GM12891 (cell line): ENCODE measurements around the gene JPH2.

Experiments
- SPI1 ChIP-seq: IDR thresholded peaks from 2 replicates; pipeline ENCODE4 v1.6.1; 2011; ENCODE audit warnings: low read depth, low read length, control low read depth
- TAF1 ChIP-seq: IDR thresholded peaks from 2 replicates; pipeline ENCODE4 v1.6.1; 2011; ENCODE audit warnings: low read depth, low read length, control low read depth

DNA sequence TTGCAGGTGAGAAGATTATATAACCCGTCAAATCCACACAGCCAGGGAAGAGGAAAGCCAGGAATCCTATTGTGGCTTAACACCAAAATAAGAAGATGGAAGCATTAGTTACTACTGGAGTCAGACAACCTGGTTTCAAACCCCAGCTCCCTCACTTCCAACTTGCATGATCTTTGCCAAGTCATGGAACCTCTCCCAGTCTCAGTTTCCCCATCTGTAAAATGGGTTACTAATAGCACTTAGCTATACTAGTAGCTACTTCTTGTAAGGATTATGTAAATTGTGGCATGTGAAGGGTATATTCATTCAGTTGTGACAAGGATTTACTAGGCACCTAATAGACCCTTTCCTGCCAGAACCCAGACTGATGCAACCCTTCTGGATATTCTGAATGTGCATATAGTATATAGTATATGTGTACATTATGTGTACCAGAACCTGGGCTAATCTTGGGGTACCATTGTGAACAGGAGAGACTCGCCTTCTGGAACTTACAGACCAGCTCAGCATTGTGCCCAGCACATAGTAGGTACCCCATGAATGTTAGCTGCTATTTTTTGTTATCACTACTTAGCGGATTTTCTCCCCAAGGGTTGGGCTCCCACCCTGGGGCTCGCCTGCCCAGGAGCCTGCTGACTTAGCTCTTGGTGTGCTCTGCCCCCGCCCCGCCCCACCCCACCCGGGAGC is 50.3 kb downstream of the JPH2 start:
- TF ChIP-seq SPI1 (no peak), TAF1 (no peak)
